ENCODE results near the gene B4GALNT3. TPM values are rescaled to one million over a fixed set of nuclear protein-coding genes. Genes with fewer than 3 reads are reported as not detected.

The B4GALNT3 gene
- total RNA-seq, 1 experiment from 2014 or later, result 2.3 TPM

DNA sequence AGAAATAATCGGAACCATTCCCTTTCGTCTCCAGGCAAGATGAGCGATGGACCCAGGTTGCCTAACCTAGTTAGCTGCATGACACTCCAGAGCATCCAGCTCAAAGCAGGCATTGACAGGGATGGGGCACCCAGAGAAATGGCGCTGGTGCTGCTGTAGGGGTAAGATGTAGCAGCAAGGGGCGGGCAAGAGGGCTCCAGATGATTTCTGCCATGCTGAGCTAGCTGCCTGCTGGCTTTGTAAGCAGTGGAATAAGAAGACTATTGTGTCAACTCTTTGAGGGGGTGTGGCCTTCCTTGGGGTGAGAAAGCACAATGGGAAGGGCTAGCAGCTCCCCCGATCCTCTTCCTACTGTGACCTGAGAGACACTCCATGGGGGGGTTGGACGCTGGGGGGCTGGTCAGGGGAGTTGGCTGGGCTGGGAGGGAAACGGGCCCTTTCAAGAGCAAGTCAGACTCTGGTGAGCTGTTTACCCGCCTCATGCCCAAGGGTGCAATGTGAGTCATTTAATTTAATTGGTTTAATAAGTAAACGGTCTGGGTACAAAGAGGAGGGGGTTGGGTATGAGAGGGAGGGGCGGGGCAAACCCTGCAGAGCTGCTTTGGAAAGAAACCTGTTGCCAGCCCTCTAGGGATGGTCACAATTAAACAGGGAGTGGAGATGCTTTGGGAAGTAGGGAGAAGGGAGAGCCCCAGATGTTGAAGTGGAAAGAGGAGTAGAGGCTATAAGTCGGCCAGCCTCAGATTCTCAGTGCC, 50.5 kb downstream of the B4GALNT3 start:
- ChIA-PET CTCF (no interaction called here), POLR2A (no interaction called here)
- DNase-seq (ENCODE audit: low read depth, low spot score) (no peak), ATAC-seq (peak; percentile 76)
- intact Hi-C loops (cut with micrococcal nuclease; ENCODE audit: unreplicated experiment), result no loop called here
- Histone ChIP-seq H3K36me3 (ENCODE audit: control insufficient read depth, insufficient read depth, low read length) (no peaks in the 10 kb centered on the region), H3K27ac (ENCODE audit: low read length) (no peak overlapping the region), H3K4me3 (ENCODE audit: low read depth in 2 of 2, low read length in 2 of 2) (no peak overlapping the region), H3K27me3 (ENCODE audit: control insufficient read depth, insufficient read depth, low read length) (no peaks in the 10 kb centered on the region), H3K9me3 (ENCODE audit: control insufficient read depth, insufficient read depth, low read depth, low read length) (no peaks in the 10 kb centered on the region), H3K4me1 (ENCODE audit: control insufficient read depth, insufficient read depth, low read length) (peaks cover 5% of the 10 kb centered on the region; the same call in 1 of the 2 replicates)
- no TSS peak for BruUV-seq (replicated peaks)
- no peak for TF ChIP-seq TCF7L2 (IDR thresholded peaks at IDR 0.05; ENCODE audit: low read depth, low read length)
- TF ChIP-seq, protein P1, sequence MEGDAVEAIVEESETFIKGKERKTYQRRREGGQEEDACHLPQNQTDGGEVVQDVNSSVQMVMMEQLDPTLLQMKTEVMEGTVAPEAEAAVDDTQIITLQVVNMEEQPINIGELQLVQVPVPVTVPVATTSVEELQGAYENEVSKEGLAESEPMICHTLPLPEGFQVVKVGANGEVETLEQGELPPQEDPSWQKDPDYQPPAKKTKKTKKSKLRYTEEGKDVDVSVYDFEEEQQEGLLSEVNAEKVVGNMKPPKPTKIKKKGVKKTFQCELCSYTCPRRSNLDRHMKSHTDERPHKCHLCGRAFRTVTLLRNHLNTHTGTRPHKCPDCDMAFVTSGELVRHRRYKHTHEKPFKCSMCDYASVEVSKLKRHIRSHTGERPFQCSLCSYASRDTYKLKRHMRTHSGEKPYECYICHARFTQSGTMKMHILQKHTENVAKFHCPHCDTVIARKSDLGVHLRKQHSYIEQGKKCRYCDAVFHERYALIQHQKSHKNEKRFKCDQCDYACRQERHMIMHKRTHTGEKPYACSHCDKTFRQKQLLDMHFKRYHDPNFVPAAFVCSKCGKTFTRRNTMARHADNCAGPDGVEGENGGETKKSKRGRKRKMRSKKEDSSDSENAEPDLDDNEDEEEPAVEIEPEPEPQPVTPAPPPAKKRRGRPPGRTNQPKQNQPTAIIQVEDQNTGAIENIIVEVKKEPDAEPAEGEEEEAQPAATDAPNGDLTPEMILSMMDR (IDR thresholded peaks at IDR 0.05), result no peak
- TF ChIP-seq, protein P2, sequence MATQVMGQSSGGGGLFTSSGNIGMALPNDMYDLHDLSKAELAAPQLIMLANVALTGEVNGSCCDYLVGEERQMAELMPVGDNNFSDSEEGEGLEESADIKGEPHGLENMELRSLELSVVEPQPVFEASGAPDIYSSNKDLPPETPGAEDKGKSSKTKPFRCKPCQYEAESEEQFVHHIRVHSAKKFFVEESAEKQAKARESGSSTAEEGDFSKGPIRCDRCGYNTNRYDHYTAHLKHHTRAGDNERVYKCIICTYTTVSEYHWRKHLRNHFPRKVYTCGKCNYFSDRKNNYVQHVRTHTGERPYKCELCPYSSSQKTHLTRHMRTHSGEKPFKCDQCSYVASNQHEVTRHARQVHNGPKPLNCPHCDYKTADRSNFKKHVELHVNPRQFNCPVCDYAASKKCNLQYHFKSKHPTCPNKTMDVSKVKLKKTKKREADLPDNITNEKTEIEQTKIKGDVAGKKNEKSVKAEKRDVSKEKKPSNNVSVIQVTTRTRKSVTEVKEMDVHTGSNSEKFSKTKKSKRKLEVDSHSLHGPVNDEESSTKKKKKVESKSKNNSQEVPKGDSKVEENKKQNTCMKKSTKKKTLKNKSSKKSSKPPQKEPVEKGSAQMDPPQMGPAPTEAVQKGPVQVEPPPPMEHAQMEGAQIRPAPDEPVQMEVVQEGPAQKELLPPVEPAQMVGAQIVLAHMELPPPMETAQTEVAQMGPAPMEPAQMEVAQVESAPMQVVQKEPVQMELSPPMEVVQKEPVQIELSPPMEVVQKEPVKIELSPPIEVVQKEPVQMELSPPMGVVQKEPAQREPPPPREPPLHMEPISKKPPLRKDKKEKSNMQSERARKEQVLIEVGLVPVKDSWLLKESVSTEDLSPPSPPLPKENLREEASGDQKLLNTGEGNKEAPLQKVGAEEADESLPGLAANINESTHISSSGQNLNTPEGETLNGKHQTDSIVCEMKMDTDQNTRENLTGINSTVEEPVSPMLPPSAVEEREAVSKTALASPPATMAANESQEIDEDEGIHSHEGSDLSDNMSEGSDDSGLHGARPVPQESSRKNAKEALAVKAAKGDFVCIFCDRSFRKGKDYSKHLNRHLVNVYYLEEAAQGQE (IDR thresholded peaks at IDR 0.05; ENCODE audit: insufficient read depth in 1 of 2, low read depth in 2 of 2, low read length in 1 of 2), result no peak
- TF ChIP-seq SIN3A (IDR thresholded peaks at IDR 0.05; ENCODE audit: borderline replicate concordance, insufficient read depth, low read depth, low read length), result no peak
- TF ChIP-seq POLR2AphosphoS5 (IDR thresholded peaks at IDR 0.05; ENCODE audit: low read depth, low read length), result no peak
- in situ Hi-C loops (cut with HindIII; ENCODE audit: low pct_unique_long_range_greater_than_20kb, low sequenced_read_pairs), result no loop called here

DNA sequence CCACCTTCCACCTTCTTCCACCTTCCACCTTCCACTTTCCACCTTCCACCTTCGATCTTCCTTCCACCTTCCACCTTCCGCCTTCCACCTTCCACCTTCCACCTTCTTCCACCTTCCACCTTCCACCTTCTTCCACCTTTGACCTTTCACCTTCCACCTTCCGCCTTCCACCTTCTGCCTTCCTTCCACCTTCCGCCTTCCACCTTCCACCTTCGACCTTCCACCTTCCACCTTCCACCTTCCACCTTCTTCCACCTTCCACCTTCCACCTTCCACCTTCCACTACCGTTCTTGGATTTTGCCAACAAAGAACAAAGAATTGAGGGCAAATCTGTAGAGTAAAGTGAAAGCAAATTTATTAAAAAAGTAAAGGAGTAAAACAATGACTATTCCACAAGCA, 53.2 kb downstream of the B4GALNT3 start:
- ChIA-PET POLR2A (no interaction called here), CTCF (no interaction called here)
- Histone ChIP-seq H3K4me3 (ENCODE audit: low read depth in 2 of 2, low read length in 2 of 2) (no peak overlapping the region), H3K4me1 (ENCODE audit: control insufficient read depth, insufficient read depth, low read length) (peaks cover 5% of the 10 kb centered on the region; the same call in 1 of the 2 replicates), H3K27me3 (ENCODE audit: control insufficient read depth, insufficient read depth, low read length) (no peaks in the 10 kb centered on the region), H3K36me3 (ENCODE audit: control insufficient read depth, insufficient read depth, low read length) (no peaks in the 10 kb centered on the region), H3K9me3 (ENCODE audit: control insufficient read depth, insufficient read depth, low read depth, low read length) (no peaks in the 10 kb centered on the region), H3K27ac (ENCODE audit: low read length) (no peak overlapping the region)
- intact Hi-C loops (cut with micrococcal nuclease; ENCODE audit: unreplicated experiment) (no loop called here), in situ Hi-C loops (cut with HindIII; ENCODE audit: low pct_unique_long_range_greater_than_20kb, low sequenced_read_pairs) (no loop called here)
- DNase-seq (ENCODE audit: low read depth, low spot score) (no peak), ATAC-seq (no peak)
- TF ChIP-seq POLR2AphosphoS5 (IDR thresholded peaks at IDR 0.05; ENCODE audit: low read depth, low read length), result no peak
- TF ChIP-seq SIN3A (IDR thresholded peaks at IDR 0.05; ENCODE audit: borderline replicate concordance, insufficient read depth, low read depth, low read length), result no peak
- TF ChIP-seq TCF7L2 (IDR thresholded peaks at IDR 0.05; ENCODE audit: low read depth, low read length), result no peak
- TF ChIP-seq, protein P2 (IDR thresholded peaks at IDR 0.05; ENCODE audit: insufficient read depth in 1 of 2, low read depth in 2 of 2, low read length in 1 of 2), result no peak
- TF ChIP-seq, protein P1 (IDR thresholded peaks at IDR 0.05), result no peak
- BruUV-seq (replicated peaks), result no TSS peak
